ENCODE results near the gene ANKRD39.

Gene ANKRD39

GRCh38 chr2:96887493-96888012 lies 29.7 kb upstream of the ANKRD39 start:
- no peak for DNase-seq (ENCODE audit: low read depth)

DNA sequence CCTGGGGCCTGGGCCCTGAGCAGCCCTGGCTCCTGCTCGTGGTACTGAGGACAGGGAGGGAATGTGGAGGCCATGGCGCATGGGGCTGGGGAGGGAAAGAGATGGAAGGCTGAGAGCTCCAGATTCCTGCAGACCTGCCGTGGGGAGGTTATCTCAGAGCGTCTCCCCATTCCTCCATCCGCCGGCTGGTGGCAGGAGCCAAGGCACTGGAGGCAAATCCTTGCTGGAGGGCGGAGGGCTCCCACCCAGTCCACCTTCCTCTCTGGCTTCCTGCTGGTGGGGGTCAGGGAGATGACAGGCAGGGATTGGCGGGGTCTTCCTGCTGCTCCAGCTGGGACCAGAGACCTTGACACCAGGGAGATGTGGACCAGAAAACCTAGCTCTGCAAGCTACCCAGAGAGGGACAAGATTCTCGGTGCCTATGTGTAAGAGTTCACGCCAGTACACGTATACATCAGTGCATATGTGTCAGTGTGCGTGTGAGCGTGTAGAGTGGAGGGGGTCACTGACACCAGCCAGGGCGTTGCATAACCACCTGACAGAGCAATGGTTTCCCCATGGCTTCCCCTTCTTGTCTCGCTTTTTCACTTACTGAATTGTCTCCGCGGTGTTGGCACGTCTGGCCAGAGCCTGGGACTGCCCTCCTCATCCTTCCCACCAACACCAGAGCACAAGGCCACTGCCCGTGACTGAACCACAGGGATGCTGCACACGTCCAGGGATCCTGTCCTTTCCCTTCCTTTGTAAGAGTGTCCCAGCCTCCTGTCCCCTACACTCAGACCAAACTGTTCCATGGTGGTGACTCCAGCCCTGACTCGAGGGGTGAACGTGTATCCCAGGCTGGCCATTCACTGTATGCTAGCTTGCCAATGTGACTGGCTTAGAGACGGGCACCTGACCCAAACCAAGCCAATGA lies 27.9 kb upstream of the ANKRD39 start:
- no peak for DNase-seq (ENCODE audit: low read depth)

GRCh38 chr2:96884299-96885094 lies 26.7 kb upstream of the ANKRD39 start:
- no peak for DNase-seq (ENCODE audit: low read depth)

- no peak for DNase-seq (ENCODE audit: low read depth)
Observed at GRCh38 chr2:96883306-96883705, 25.5 kb upstream of the ANKRD39 start.

GRCh38 chr2:96882906-96883305 lies 25.1 kb upstream of the ANKRD39 start:
- DNase-seq (ENCODE audit: low read depth) = no peak

DNA sequence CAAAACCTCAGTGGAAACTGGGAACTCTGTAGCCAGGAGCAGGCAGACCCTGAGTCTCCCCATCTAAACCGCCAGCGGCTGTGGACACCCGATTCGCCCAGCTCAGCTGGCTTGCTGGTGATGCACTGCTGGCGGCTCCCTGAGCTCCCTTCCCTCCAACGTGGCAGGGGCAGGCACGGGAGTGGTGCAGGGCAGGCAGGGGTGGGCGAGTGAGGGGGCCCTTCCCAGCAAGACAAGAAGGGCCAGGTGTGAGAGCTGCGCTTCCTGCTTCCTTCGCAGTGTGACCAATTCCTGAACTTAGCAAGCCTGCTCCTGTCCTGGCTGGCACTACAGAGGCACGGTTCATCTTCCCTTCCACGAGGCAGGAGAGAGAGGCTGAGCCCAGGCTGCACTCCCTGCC lies 24.4 kb upstream of the ANKRD39 start:
- no peak for DNase-seq (ENCODE audit: low read depth)

DNA sequence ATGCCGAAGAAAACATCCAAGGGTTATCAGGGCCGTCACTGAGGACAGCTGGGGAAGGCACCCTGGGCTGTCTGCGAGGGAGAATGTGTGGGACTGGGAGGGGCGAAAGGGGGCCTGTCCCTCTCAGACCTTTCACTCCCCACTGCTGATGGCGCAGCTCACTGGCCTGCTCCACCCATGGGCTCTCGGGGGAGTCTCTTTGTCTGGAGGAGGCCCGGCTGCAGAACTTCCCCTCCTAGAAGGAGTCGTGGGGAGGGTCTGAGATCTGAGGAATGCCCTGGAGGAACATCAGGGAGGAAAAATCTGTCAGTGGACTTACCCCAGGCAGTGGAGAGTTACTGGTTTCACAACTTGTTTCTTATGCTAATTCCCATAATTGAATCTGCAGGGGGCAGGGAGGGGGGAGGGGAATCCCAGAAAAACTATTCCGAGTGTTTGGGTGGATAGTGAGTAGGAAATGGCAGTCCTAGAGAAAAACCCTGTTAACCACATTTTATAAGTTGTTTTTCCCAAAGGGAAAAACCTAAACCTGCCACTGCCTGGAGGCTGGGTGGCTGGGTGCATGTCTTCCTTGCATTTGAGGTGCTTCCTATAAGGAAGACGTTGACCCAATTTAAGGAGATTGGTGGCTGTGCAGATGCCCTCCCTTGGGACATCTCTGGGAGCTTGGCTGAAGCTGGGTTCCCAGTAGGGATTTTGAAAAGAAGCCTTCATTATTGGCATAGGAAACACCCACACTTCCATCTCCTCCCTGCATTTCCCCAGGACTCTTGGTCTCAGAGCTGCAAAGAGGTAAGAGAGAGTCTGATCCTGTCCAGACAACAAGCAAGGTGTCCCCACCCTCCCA lies 23.8 kb upstream of the ANKRD39 start:
- DNase-seq (ENCODE audit: low read depth) = no peak

DNA sequence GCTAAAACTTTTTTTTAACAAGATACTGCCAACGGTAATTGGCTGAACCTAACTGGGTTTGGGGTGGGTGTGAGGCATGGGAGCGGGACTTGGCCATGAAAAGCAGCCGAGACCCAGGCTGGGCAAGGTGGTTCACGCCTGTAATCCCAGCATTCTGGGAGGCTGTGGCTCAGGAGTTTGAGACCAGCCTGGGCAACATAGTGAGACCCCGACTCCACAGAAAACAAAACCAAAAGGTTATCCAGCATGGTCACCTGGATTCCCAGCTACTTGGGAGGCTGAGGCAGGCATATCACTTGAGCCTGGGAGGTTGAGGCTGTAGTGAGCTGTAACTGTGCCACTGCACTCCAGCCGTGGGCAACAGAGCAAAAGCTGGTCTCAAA lies 23.1 kb upstream of the ANKRD39 start:
- no peak for DNase-seq (ENCODE audit: low read depth)

DNA sequence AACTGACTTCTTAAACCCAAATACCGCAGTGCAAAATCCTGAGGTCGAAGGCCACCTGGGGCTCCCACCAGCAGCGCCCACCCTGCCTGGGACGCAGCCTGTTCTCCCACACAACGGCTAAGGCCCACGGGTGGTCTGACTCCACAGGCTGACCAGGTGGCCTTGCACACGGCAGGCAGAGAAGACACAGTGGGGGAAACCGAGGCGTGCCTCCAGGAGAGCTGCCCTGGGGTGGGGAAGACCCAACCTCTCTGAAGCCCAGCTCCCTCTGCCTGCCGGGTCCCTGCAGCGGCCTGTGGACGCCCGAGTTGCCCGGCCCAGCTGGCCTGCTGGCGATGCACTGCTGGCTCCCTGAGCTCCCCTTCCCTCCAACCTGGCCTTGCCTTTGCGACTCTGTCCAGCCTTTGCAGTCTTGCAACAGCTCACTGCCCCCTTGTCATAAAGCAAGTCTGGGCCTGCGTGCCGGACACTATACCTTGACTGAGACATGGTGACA lies 21.8 kb upstream of the ANKRD39 start:
- DNase-seq (ENCODE audit: low read depth) = no peak

DNA sequence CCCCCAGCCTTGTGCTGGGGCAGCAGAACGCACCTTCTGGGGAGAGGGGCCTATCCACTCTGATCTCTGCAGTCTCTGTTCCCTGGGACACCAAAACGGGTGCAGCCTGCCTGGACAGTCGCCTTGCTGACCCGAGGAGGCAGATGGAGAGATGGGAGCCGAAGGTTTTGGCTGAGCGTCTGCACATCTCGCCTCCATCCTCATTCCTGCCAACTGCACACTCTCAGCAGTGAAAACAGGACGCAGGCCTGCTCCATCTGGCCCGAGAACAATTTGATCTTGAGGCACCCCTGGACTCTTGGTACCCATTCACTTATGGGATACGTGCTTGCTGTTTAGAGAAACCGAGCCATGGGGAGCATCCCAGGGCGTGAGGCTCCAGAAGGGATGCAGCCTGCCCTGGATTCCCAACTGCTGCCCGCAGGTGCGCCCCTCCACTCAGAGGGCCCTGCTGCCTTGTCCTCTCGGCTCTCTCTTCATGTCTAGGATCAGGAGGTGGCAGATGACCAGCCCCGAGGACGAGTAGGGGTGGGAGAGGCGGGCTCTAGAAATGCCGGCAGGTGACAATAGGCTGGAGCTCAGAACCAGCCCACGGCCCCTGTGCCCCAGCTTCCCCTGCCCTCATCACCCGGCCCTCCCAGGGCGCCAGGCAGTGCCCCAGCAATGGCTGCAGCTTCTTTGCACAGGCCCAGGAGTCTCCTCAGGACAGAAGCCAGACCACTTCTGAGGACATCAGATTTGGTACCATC lies 21.2 kb upstream of the ANKRD39 start:
- DNase-seq (ENCODE audit: low read depth) = no peak

DNA sequence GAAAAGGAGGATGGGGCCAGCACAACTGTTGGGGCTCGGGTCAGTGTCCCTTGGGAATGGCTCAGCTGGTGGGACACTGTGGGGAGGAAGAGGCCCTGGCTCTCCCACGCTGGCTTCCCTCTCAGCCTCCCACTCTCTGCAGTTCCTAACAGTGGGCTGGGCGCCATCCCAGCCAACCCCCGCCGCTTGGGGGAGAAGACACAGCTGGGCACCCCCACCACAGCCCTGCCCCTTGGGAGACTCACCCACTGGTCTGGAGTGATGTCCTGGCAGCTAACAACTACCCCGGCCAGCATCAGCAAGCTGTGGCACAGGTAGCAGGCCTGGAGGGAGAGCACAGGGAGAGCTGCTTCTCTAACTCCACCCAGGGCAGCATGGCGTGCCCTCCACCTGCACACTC lies 20.4 kb upstream of the ANKRD39 start:
- DNase-seq (ENCODE audit: low read depth) = no peak

DNA sequence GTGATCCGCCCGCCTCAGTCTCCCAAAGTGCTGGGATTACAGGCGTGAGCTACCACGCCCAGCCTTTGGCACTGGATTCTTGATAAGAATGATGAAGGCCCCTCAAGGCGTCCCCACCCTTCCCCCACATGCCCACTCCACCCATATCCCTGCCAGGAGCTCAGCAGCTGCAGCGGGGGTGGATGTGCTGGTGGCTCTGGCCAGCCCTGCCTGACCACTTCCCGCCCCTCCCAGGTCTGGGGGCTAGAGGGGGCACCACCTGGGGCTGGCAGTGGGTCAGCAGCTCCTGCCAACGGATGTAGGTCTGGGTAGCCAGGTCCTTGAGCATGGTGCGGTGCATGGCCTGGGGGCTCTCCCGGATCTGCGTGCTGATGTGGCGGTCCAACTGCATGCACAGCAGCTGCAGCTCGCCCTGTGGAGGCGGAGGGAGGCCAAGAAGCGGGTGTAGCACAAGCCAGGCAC lies 19.8 kb upstream of the ANKRD39 start:
- DNase-seq (ENCODE audit: low read depth) = no peak

GRCh38 chr2:96877042-96877451 lies 19.2 kb upstream of the ANKRD39 start:
- no peak for DNase-seq (ENCODE audit: low read depth)

DNA sequence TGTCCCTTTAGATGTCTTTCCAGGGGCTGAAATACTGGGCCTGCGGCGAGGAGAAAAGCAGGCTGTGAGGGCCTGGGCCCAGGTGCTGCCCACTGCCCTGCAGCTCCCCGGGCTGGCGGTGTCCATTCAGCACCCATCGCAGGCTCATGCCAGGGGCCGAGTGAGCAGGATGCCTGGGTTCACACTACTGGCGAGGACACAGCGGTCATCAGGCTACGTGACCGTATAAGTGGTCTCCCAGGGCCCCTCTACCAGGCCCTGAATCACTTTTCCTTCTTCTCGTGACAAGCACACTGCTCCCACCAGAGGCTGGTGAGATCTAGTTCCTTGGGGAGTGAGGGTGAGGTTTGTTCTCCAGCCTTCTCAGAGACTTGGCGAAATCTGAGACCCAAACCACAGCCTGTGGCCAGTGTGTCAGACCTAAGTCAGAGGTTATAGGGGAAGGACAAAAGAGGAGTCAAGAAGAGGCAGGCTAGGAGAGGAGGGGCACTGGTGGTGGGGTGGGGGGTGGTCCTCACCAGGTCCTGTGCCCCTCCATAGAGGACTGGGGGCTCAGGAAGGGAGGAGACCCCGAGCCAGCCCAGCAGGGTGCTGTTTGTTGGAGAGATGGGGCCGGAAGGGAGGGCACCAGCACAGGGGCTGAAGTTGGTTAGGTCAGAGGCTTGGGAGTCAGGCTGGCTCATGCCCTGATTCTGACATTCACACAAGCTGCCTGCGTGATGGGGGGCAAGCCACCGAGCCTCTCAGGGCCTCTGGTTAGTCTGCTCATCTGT lies 18.6 kb upstream of the ANKRD39 start:
- no peak for DNase-seq (ENCODE audit: low read depth)

GRCh38 chr2:96875498-96876268 lies 17.9 kb upstream of the ANKRD39 start:
- no peak for DNase-seq (ENCODE audit: low read depth)

GRCh38 chr2:96874198-96874831 lies 16.5 kb upstream of the ANKRD39 start:
- no peak for DNase-seq (ENCODE audit: low read depth)

GRCh38 chr2:96873651-96874096 lies 15.9 kb upstream of the ANKRD39 start:
- DNase-seq (ENCODE audit: low read depth) = no peak

DNA sequence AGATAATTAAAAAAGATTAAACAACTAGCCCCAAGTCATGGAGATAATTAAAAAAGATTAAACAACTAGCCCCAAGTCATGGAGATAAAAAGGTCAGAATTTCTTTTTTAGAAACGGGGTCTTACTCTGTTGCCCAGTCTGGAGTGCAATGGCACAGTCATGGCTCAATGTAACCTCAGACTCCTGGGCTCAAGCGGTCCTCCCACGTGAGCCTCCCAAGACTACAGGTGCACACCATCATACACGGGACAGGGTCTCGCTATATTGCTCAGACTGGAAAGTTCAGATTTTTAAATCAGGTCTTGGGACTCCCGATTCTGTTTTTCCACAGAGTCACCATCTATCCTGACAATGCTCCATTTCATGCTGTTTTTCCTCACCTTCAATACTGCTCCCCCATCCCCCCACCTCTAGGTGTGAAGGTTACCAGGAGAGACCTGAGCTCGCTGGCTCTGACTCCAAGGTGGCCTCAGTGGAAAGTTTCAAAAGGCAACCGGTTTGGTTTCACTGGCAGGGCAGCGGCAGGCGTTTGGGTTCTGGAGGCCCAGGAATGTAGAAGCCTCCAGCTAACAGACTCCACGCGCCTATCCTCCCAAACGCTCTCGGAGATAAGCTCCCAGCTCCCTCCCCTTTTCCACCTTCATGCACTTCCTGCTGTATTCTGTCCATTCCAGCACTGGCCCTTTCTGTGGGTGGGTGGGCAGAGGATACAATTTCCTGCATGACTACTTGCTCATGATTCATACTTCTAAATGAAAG lies 15.0 kb upstream of the ANKRD39 start:
- DNase-seq (ENCODE audit: low read depth) = no peak
